ENCODE data around the gene FBRSL1. TPM values are rescaled to one million over a fixed set of nuclear protein-coding genes. Genes with fewer than 3 reads are reported as not detected.

FBRSL1 gene
- total RNA-seq, 2 donors from 2014 or later, result 79.3 to 86.3 TPM

DNA sequence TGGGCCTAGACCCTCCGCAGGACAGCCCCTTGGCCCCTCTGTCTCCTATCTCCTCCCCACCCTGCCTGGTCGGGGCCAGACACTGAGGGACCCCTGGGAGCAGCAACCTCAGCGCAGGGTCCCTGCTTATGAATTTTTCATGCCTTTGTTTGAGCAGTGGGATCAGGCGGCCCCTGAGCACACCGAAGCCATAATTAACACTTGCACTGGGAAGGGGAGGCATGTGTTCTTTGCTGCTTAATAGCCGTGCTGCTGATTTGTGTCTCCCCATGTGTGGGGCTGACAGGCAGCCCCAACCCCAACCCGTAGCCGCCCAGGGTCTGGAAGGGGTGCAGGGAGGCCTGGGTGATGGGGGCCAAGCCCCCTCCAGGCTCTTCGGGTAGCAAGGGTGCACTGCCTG, 52.7 kb downstream of the FBRSL1 start:
- H3K27me3 Mint-ChIP-seq, result no peaks in the 10 kb centered on the region
- no peak for DNase-seq
- ATAC-seq, result no peak
- H3K4me1 Mint-ChIP-seq, result peaks cover 18% of the 10 kb centered on the region
- no peaks in the 10 kb centered on the region for H3K9me3 ChIP-seq (ENCODE audit: control insufficient read depth, low read length, poor library complexity, severe bottlenecking)
- peaks cover 5% of the 10 kb centered on the region for H3K36me3 Mint-ChIP-seq (ENCODE audit: low read depth)
- H3K27ac Mint-ChIP-seq, result no peak overlapping the region
- peak overlapping the region; percentile 19 for H3K4me3 Mint-ChIP-seq

DNA sequence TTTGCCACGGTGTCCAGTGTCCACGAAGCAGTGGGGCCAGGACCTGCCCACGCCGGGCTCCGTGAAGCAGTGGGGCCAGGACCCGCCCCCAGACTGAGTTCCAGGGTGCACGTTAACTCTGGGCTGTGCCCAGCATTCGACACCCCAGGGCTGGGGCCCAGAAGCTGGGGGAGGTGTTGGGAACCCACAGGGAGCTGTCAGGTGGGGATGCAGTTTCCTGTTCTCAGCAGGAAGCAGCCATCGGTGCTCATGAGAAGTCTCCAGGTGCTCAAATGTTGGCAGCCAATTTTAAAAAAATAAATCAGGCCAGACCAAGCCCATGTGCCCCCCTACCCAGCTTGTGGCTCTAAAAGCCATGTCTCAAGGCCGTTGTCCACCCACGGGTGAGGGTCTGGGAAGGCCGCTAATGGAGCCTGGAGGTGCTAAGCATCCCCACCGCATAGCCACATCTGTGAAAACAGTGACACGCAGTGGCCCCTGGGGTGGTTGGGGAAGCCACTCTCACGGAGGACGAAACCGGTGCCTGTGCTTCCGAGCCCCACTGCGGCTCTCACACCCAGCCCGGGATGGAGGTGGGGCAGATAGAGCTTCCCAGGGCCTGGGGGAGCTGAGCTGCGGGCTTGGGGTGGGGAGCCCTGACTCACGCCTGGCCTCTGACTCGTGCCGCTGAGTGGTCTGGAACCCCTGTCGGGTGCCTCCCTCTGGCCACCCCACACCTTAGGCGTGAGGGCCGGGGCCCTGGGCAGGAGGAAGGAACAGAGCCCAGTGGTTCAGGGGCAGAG, 53.5 kb downstream of the FBRSL1 start:
- no peaks in the 10 kb centered on the region for H3K9me3 ChIP-seq (ENCODE audit: control insufficient read depth, low read length, poor library complexity, severe bottlenecking)
- DNase-seq (no peak), ATAC-seq (no peak)
- H3K4me1 Mint-ChIP-seq, result peaks cover 16% of the 10 kb centered on the region
- no peak overlapping the region for H3K4me3 Mint-ChIP-seq
- peaks cover 5% of the 10 kb centered on the region for H3K36me3 Mint-ChIP-seq (ENCODE audit: low read depth)
- peak overlapping the region; percentile 86 for H3K27ac Mint-ChIP-seq
- no peaks in the 10 kb centered on the region for H3K27me3 Mint-ChIP-seq

DNA sequence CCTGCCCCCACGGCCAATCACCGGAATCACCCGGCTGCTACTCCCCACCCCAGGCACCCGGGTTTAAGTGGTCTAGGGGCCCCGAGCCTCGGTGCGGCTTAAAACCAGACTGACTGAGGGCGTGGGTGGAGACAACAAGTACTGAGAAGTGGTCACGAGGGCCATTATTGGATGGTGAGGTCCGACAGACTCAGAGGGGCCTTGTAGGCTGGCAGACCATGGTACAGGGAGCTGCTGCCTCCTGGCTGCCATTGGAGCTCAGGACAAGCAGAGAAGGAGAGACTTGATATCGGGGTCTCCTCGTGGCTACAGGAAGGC, 54.1 kb downstream of the FBRSL1 start:
- no peaks in the 10 kb centered on the region for H3K9me3 ChIP-seq (ENCODE audit: control insufficient read depth, low read length, poor library complexity, severe bottlenecking)
- peak overlapping the region; percentile 86 for H3K27ac Mint-ChIP-seq
- peaks cover 16% of the 10 kb centered on the region for H3K4me1 Mint-ChIP-seq
- no peak overlapping the region for H3K4me3 Mint-ChIP-seq
- DNase-seq (no peak), ATAC-seq (no peak)
- peaks cover 5% of the 10 kb centered on the region for H3K36me3 Mint-ChIP-seq (ENCODE audit: low read depth)
- no peaks in the 10 kb centered on the region for H3K27me3 Mint-ChIP-seq

DNA sequence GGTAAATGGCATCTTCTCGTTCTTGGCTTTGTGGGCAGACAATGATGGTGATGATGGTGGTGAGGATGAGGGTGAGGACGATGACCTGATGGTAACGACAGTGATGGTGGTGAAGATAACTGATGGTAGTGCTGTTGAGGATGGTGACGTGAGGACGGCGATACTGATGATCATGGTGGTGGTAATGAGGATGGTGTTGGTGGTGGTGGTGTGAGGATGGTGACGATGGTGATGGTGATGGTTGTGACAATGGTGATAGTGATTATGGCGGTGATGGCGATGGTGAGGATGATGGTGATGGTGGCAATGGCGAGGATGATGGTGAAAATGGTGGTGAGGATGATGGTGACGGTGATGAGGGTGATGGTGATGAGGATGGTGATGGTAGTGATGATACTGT, 54.5 kb downstream of the FBRSL1 start:
- ATAC-seq, result no peak
- Mint-ChIP-seq H3K27ac (peak overlapping the region; percentile 86), H3K27me3 (no peaks in the 10 kb centered on the region)

DNA sequence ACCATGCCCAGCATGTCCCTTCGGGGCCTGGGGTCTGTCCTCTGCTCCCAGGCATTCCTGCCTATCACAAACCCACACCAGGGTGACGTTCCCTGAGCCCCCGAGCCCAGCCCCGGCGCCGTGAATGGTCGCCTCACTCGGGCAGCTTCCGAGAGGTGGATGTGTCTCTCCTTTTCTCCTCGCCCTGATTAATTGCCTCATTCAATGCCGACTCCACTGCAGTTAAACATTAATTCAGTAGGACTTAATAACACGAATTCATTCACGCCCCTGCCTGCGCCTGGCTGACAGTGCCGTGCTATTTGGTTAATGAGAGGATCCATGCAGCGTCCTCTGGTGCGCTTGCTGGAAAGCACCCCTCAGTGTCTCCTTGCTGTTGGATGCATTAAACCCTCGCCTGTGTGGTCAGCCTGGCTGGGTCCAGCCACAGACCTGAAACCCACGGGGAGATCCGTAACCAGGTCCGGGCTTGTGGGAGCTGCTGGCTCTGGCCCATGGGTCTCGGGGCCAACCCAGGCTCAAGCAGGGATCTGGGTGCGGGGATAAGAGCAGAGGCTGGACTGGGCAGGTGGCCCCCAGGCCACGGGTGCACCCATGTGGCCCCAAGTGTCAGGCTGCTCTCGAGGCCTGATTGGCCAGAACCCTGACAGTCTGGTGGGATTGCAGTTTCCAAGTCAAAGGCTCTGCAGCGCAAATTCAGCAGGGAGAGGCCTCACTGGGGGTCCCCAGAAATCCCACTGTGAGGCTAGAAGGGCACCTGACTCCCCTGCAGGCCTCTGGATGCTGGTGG, 55.4 kb downstream of the FBRSL1 start:
- H3K4me3 Mint-ChIP-seq, result no peak overlapping the region
- H3K27ac Mint-ChIP-seq, result peak overlapping the region; percentile 86
- DNase-seq (no peak), ATAC-seq (no peak)
- peaks cover 16% of the 10 kb centered on the region for H3K4me1 Mint-ChIP-seq
- no peaks in the 10 kb centered on the region for H3K27me3 Mint-ChIP-seq
- peaks cover 5% of the 10 kb centered on the region for H3K36me3 Mint-ChIP-seq (ENCODE audit: low read depth)
- H3K9me3 ChIP-seq (ENCODE audit: control insufficient read depth, low read length, poor library complexity, severe bottlenecking), result no peaks in the 10 kb centered on the region

More for the DNA sequence above, 54.5 kb downstream of the FBRSL1 start:
- peaks cover 16% of the 10 kb centered on the region for H3K4me1 Mint-ChIP-seq
- DNase-seq, result no peak
- peak overlapping the region; percentile 83 for H3K4me3 Mint-ChIP-seq
- no peaks in the 10 kb centered on the region for H3K9me3 ChIP-seq (ENCODE audit: control insufficient read depth, low read length, poor library complexity, severe bottlenecking)
- H3K36me3 Mint-ChIP-seq (ENCODE audit: low read depth), result peaks cover 5% of the 10 kb centered on the region

DNA sequence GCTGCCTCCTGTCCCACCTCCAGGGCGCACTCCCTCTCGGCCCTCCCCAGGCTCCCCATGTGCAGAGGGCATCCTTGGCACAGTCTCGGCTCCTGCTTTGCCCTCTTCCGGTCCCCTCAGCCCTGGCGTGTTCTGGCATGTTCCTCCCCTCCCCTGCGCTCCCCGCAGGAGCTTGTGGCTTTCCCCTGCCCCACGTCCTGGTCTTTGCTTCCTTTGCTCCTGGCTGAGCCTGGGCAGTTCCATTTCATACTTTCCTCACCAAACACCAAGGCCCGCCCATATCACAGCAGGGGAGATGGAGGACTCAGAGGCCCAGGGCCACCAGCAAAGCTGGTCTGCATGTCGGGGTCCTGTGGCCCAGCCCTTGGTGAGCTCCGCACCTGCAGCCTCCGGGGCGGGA, 56.0 kb downstream of the FBRSL1 start:
- ATAC-seq (no peak), DNase-seq (no peak)
- Mint-ChIP-seq H3K4me1 (peaks cover 12% of the 10 kb centered on the region), H3K27ac (no peak overlapping the region), H3K36me3 (ENCODE audit: low read depth) (peaks cover 6% of the 10 kb centered on the region), H3K27me3 (no peaks in the 10 kb centered on the region), H3K4me3 (no peak overlapping the region)
- no peaks in the 10 kb centered on the region for H3K9me3 ChIP-seq (ENCODE audit: control insufficient read depth, low read length, poor library complexity, severe bottlenecking)

DNA sequence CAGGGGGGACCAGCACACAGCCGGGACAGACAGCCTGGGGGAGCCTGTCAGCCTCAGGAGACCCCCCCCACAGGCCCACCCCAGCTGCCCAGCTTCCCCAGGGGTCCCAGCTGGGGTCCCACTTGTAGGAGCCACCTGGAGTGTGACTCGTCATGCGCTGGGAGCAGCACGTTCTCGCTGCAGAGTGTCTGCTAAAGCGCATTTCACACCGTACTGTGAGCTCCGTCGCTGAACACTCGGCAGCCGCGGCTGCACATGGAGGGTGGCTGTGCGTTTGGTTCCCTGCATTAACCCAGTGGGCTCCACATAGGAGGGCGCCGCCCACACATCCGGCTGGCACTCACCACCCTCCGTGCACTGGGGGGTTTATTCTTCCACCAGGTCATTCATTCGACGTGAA, 56.7 kb downstream of the FBRSL1 start:
- Mint-ChIP-seq H3K36me3 (ENCODE audit: low read depth) (peaks cover 6% of the 10 kb centered on the region), H3K4me3 (no peak overlapping the region), H3K27ac (no peak overlapping the region), H3K27me3 (no peaks in the 10 kb centered on the region), H3K4me1 (peaks cover 12% of the 10 kb centered on the region)
- no peaks in the 10 kb centered on the region for H3K9me3 ChIP-seq (ENCODE audit: control insufficient read depth, low read length, poor library complexity, severe bottlenecking)
- no peak for ATAC-seq
- DNase-seq, result no peak

DNA sequence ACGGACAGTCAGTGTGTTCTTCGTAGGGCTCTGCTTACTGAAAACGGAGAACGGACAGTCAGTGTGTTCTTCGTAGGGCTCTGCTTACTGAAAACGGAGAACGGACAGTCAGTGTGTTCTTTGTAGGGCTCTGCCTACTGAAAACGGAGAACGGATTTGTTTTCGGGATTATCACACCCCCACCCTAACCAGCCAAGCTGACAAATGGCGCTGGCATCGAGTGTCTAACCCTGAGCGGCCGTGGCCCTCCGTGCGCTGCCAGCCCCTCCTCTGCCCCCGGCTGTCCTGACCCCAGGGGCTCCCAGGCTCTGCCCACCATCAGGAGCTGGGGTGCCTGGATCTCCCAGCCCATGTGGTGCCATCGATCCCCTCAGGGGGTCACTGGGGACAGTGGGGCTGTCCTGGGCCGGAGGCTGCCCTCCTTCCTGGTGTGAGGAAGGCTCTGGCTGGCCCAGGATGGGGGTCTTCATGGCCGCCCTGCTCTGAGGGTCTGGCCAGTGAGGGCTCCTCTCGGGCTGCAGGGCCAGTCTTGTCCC, 57.3 kb downstream of the FBRSL1 start:
- peaks cover 12% of the 10 kb centered on the region for H3K4me1 Mint-ChIP-seq
- DNase-seq, result no peak
- ATAC-seq, result no peak
- no peak overlapping the region for H3K27ac Mint-ChIP-seq
- H3K9me3 ChIP-seq (ENCODE audit: control insufficient read depth, low read length, poor library complexity, severe bottlenecking), result no peaks in the 10 kb centered on the region
- H3K4me3 Mint-ChIP-seq, result no peak overlapping the region
- H3K27me3 Mint-ChIP-seq, result no peaks in the 10 kb centered on the region
- H3K36me3 Mint-ChIP-seq (ENCODE audit: low read depth), result peaks cover 8% of the 10 kb centered on the region

DNA sequence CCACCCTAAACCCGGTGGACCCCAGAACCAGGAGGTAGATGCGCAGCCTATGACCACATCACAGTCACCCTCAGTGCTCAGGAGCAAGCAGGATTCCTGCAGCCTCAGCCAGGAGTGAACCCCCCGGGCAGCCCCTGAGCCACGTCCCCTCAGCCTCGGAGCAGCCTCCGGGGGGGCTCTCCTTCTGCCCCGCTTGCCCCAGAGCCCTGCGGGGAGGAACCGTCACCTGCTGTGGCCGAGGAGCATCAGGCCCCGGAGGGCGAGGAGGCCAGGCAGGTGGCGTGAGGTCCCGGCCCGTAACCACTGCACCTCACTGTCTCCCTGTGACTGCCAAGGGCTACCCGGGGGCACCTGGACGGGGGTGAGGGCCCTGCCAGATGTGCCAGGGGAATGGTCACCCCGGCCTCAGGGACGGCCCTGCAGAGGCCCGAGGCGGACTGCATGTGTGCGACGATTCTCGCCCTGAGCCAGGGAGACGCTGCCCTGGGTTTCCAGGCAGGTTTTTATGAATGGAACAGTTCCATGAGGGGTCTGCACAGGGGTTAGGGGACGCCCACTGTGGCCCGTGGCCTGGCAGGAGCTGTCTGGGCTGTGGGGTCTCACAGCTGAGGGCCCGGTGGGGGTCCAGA, 58.6 kb downstream of the FBRSL1 start:
- Mint-ChIP-seq H3K36me3 (ENCODE audit: low read depth) (peaks cover 9% of the 10 kb centered on the region), H3K4me3 (no peak overlapping the region), H3K4me1 (peaks cover 6% of the 10 kb centered on the region), H3K27me3 (no peaks in the 10 kb centered on the region), H3K27ac (no peak overlapping the region)
- H3K9me3 ChIP-seq (ENCODE audit: control insufficient read depth, low read length, poor library complexity, severe bottlenecking), result no peaks in the 10 kb centered on the region
- ATAC-seq (no peak), DNase-seq (no peak)

DNA sequence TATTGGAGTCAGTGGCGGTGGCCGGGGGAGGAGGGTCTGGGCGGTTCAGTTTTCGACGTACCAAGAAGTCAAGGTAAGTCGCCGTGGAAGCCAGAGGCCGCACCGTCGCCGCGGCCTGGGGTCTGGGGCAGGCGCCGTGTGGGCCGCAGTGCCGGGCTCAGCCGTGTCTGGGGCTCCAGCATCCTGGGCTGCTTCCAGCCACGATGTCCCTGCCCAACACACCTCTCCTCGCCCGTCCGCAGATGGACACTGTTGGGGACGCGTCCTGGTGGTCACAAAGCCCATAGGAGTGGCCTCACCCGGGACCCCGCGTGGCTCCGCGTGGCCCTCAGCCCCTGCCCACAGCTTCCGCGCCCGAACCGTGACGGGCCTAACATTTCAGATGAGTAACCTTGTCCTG, 59.1 kb downstream of the FBRSL1 start:
- no peak overlapping the region for H3K27ac Mint-ChIP-seq
- H3K4me1 Mint-ChIP-seq, result peaks cover 6% of the 10 kb centered on the region
- no peak for DNase-seq
- H3K4me3 Mint-ChIP-seq, result no peak overlapping the region
- H3K9me3 ChIP-seq (ENCODE audit: control insufficient read depth, low read length, poor library complexity, severe bottlenecking), result no peaks in the 10 kb centered on the region
- no peak for ATAC-seq
- no peaks in the 10 kb centered on the region for H3K27me3 Mint-ChIP-seq
- H3K36me3 Mint-ChIP-seq (ENCODE audit: low read depth), result peaks cover 11% of the 10 kb centered on the region

DNA sequence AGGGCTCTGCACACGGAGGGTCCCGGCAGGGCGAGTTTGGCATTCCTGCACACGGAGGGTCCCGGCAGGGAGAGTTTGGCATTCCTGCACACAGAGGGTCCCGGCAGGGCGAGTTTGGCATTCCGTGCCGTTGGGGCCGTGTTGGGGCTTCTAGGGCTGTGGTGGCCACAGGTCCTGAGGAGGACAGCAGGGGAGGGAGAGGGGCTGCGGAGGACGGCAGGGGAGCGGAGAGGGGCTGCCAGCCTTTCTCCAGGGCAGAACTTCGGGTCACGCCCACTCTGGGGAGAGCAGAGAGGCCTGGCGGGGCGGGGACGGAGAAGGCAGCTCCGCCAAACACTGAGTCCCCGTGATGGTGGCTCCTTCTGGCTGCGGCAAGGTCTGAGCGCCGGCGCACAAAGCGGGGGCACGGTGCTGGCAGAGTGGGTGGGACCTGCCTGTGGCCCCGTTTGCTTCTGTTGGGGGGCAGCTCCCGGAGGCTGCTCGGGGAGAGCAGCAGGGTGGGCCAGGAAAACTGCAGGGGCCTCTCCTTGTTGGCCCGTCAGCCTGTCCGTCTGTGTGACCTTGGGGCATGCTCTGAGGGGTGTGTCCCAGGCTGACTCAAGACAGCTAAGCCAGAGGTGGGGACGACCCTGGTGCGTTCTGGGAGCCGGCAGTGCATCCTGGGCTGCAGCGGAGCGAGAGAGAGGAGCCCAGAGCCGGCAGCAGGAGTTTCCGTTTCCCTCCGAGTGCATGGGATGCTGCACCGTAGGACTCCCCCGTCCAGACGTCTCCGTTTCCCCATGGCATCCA, 60.3 kb downstream of the FBRSL1 start:
- Mint-ChIP-seq H3K4me3 (peak overlapping the region; percentile 45), H3K27ac (no peak overlapping the region), H3K27me3 (no peaks in the 10 kb centered on the region), H3K4me1 (no peaks in the 10 kb centered on the region), H3K36me3 (ENCODE audit: low read depth) (peaks cover 6% of the 10 kb centered on the region)
- ATAC-seq (no peak), DNase-seq (no peak)
- H3K9me3 ChIP-seq (ENCODE audit: control insufficient read depth, low read length, poor library complexity, severe bottlenecking), result no peaks in the 10 kb centered on the region

DNA sequence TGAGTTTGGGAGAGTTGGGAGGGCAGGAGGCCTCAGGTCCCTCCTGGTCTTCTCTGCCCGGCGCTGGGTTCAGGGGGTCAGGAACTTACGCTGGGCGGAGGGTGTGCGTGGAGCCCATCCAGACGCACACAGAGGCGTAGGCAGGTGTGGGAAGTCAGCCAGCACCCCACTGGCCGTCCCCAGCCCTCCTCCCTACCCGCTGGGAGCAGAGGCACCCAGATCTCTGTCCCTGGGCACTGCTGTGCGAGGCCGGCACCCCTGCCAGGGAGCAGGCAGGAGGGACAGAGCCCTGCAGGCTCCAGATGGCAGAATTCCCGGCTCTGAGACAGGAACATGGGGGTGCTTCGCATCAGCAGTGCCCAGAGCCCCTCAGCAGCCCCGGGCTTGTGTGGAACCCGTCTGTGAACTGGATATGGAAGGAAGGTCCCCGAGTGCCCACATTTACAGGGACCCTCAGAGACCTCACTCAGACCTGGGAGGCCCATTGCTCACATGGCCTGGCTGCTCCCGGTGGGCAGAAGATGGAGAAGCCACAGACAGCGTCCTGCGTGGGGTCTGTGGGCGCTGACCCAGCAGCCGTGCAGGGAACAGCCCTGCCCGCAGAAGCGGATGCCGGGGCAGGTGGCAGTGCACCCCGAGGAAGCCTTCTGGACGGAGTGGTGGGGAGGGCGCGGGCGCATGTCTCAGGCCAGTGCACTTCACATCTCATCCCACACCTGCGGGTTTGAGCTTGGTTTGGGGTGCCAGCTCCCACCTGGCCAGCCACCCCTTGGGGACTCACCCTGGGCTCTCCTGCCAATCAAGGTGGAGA, 61.1 kb downstream of the FBRSL1 start:
- peaks cover 6% of the 10 kb centered on the region for H3K36me3 Mint-ChIP-seq (ENCODE audit: low read depth)
- H3K4me1 Mint-ChIP-seq, result no peaks in the 10 kb centered on the region
- H3K4me3 Mint-ChIP-seq, result no peak overlapping the region
- H3K9me3 ChIP-seq (ENCODE audit: control insufficient read depth, low read length, poor library complexity, severe bottlenecking), result no peaks in the 10 kb centered on the region
- no peaks in the 10 kb centered on the region for H3K27me3 Mint-ChIP-seq
- ATAC-seq, result no peak
- no peak for DNase-seq
- peak overlapping the region; percentile 3 for H3K27ac Mint-ChIP-seq
